Kidney (tissue), 14 donors: ENCODE measurements around the gene TSPAN11. TPM values are rescaled to one million over a fixed set of nuclear protein-coding genes. Genes with fewer than 3 reads are reported as not detected.

Source experiments
- DNase-seq, 5 donors: peaks; one replicate each; pipeline ENCODE4 v3.0.0-alpha.2; 2013 to 2020
- FAIRE-seq: peaks from 2 replicates; lab custom pipeline; 2012; peaks lifted over from hg19 to GRCh38; lab: Jason Lieb, UNC
- H3K27ac ChIP-seq, 2 donors: one replicate each; pipeline ENCODE4 v1.7.0; 2013; ENCODE audit warnings: low read depth in 2 of 2, low read length in 2 of 2, inconsistent platforms in 1 of 2
- H3K27me3 ChIP-seq: one replicate; pipeline ENCODE4 v1.7.1; 2013; ENCODE audit warnings: low read length, inconsistent platforms; ENCODE audit not compliant: control insufficient read depth, insufficient read depth
- H3K36me3 ChIP-seq, 3 donors: one replicate each; pipeline versions ENCODE4 v1.7.0 to v1.7.1; 2013; ENCODE audit warnings: low read length in 3 of 3, control low read depth in 1 of 3, inconsistent platforms in 1 of 3; ENCODE audit not compliant: insufficient read depth in 3 of 3, control insufficient read depth in 2 of 3
- H3K4me1 ChIP-seq, 3 donors: one replicate each; pipeline versions ENCODE4 v1.7.0 to v1.7.1; 2013; ENCODE audit warnings: low read length in 3 of 3, inconsistent platforms in 1 of 3, low read depth in 1 of 3; ENCODE audit not compliant: control insufficient read depth in 2 of 3, insufficient read depth in 2 of 3
- H3K4me3 ChIP-seq, 3 donors: one replicate each; pipeline versions ENCODE4 v1.7.0 to v1.8.1; 2013; ENCODE audit warnings: low read length in 3 of 3, control low read depth in 1 of 3, inconsistent platforms in 1 of 3
- H3K9ac ChIP-seq, 3 donors: one replicate each; pipeline versions ENCODE4 v1.7.0 to v1.7.1; 2013; ENCODE audit warnings: low read length in 3 of 3, control low read depth in 1 of 3, inconsistent platforms in 1 of 3
- H3K9me3 ChIP-seq, 3 donors: one replicate each; pipeline versions ENCODE4 v1.7.0 to v1.7.1; 2013; ENCODE audit warnings: low read length in 3 of 3, control low read depth in 1 of 3, inconsistent platforms in 1 of 3; ENCODE audit not compliant: control insufficient read depth in 2 of 3, insufficient read depth in 1 of 3
- CTCF ChIP-seq: IDR thresholded peaks from 3 replicates; pipeline ENCODE4 v1.5.1; 2012; ENCODE audit warnings: mild to moderate bottlenecking, moderate library complexity, borderline replicate concordance; ENCODE audit not compliant: insufficient read depth; ENCODE audit errors: extremely low read depth
- intact Hi-C: fragments of 100-400 bp; cut with DNase I; formaldehyde crosslinking; loops from one replicate; pipeline ENCODE4 v1.11.1; 2022
- polyA plus RNA-seq: library from polyadenylated mRNA; stranded (reverse); fragments of 350-450 nt; fragmentation: Illumina TruSeq; extraction: RNeasy Lipid Tissue Mini Kit (QIAGEN cat#74804); gene quantifications from one replicate; pipeline ENCODE4 v1.2.3, GENCODE V29; 2014; ENCODE audit warnings: low read depth, low replicate concordance; ENCODE audit not compliant: insufficient read depth
- total RNA-seq: library from RNA; stranded (reverse); fragmentation: NEBNext Ultra II Directional; extraction: Animal tissue kit (Norgen Biotek cat#: 25700); gene quantifications from one replicate; pipeline ENCODE4 v1.2.1, GENCODE V29; 2021
- donor health status: control.
- donor health status: control.
- donor health status: control.
- donor health status: control.
- donor health status: control.
- donor health status: DM: yes; HTN: yes; CAD: no.
- donor health status: Normal renal cell carcinoma (clear cell type).

The TSPAN11 gene
- total and polyA plus RNA-seq, 2 donors from 2014 or later: 1.3 to 7.5 TPM

DNA sequence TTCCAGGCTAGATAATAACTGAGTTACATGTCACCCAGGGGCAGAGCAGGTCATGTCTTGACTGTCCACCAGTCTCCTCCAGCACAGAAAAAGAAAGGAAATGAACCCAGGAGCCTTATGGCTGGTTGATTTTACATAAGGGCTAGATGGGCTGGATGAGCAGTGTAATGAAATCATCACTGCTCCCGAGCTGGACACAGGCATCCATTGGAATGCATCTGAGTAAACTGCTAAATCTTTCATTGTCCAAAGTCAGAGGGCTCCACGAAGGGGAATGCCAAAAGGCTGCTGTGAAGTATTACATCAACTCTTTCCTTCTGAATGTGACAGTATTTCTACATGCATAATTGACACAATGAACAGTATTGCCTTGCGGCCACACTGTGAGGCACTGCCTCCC lies 30.1 kb upstream of the TSPAN11 start:
- DNase-seq (no peak), FAIRE-seq (no peak)
- no peak for TF ChIP-seq CTCF
- Histone ChIP-seq H3K4me3 (no peak overlapping the region), H3K9me3 (no peaks in the 10 kb centered on the region), H3K27me3 (no peaks in the 10 kb centered on the region), H3K9ac (no peak overlapping the region), H3K27ac (no peak overlapping the region), H3K36me3 (no peaks in the 10 kb centered on the region), H3K4me1 (no peaks in the 10 kb centered on the region)
- intact Hi-C loops: no loop called here

GRCh38 chr12:30898846-30899245 lies 27.7 kb upstream of the TSPAN11 start:
- DNase-seq: no peak
- Histone ChIP-seq H3K4me1 (no peaks in the 10 kb centered on the region), H3K9me3 (no peaks in the 10 kb centered on the region), H3K27me3 (no peaks in the 10 kb centered on the region), H3K36me3 (no peaks in the 10 kb centered on the region), H3K9ac (no peak overlapping the region), H3K27ac (no peak overlapping the region), H3K4me3 (no peak overlapping the region)
- TF ChIP-seq CTCF: no peak
- FAIRE-seq: no peak
- intact Hi-C loops: no loop called here

GRCh38 chr12:30900351-30900750 lies 26.2 kb upstream of the TSPAN11 start:
- TF ChIP-seq CTCF: no peak

GRCh38 chr12:30902001-30902400 lies 24.5 kb upstream of the TSPAN11 start:
- intact Hi-C loops: no loop called here
- no peak overlapping the region for H3K9ac ChIP-seq
- H3K9me3 ChIP-seq: no peaks in the 10 kb centered on the region
- H3K4me3 ChIP-seq: no peak overlapping the region
- no peaks in the 10 kb centered on the region for H3K4me1 ChIP-seq
- no peak overlapping the region for H3K27ac ChIP-seq
- FAIRE-seq: no peak
- TF ChIP-seq CTCF: no peak
- no peak for DNase-seq
- H3K36me3 ChIP-seq: no peaks in the 10 kb centered on the region
- H3K27me3 ChIP-seq: no peaks in the 10 kb centered on the region

More at GRCh38 chr12:30900351-30900750, 26.2 kb upstream of the TSPAN11 start:
- no peak overlapping the region for H3K4me3 ChIP-seq
- no peak overlapping the region for H3K27ac ChIP-seq
- no peaks in the 10 kb centered on the region for H3K36me3 ChIP-seq
- no peak overlapping the region for H3K9ac ChIP-seq
- H3K27me3 ChIP-seq: no peaks in the 10 kb centered on the region
- FAIRE-seq (no peak), DNase-seq (no peak)
- H3K9me3 ChIP-seq: no peaks in the 10 kb centered on the region
- no peaks in the 10 kb centered on the region for H3K4me1 ChIP-seq
- intact Hi-C loops: no loop called here
